Stimulated activated CD4-positive, alpha-beta T cell treated with anti-CD3 and anti-CD28 coated beads, TNF-alpha, amount 100 ng/mL, for 1 hour (primary cell): Measurements from ENCODE around the gene ZMYND8.
"Not testable (repeated sequence)": the region's sequence is repeated elsewhere in the genome, so short reads cannot be mapped to it uniquely, and the experiment has no call there.

ENCODE experiments used
- DNase-seq, 3 donors: peaks; one replicate each; pipeline ENCODE4 v3.0.0-alpha.2; 2020; ENCODE audit warnings: low read depth in 3 of 3, low spot score in 1 of 3

The ZMYND8 gene

DNA sequence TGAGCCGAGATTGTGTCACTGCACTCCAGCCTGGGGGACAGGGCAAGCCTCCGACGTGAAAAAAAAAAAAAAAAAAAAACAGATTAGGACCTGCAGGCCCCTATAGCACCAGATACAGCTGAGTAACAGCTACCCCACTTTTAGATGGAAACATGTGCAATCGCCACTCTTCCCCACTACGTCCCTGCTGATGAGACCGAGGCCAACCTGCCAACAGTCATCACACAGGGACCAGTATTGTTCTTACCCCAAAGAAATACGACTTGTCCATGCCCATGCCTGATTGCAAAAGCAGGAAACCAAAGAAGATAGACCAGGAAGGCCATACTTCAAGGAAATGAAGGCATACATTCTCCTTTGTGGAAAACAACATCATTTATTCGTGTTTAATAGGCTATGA is 45.8 kb downstream of the ZMYND8 start:
- no peak for DNase-seq

DNA sequence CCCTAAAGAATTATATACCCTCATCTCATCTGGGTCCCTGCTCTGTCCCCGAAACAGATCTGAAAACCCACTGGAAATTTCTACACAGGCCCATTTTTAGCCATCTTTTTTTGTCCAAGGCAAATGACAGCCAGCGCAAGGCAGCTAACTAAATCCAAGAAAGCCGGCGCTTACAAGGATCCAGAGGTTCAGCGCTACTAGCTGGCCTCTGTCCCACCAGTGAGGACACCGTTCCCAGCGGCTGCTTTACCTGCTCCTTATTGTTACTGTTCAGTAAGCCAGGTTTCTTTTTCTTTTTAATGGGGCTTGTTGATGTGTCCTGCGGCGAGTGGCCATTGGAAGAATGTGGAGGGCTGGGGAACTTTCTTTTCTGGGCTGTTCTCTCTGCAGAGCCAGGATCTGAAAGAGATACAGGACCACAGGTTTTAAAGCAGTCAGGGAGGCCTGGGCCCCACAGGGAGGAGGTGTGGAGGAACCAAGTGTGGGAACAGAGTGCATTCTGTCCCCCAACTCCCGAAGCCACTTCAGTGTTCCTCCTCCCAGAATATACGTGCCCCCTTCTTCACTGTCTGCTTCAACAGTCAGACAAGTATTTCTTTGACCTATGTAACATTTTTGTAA is 46.6 kb downstream of the ZMYND8 start:
- DNase-seq, result no peak

DNA sequence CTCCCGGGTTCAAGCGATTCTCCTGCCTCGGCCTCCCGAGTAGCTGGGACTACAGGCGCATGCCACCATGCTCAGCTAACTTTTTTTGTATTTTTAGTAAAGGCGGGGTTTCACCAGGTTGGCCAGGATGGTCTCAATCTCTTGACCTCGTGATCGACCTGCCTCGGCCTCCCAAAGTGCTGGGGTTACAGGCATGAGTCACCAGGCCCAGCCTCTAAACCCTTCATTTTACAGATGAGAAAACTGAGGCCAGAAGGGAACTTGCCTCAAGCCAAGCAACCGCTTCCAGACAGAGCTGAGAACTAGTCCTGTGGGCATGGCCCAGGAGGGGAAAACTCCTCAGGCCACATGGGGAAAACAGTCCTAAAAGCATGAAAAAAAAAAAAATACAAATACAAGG is 47.1 kb downstream of the ZMYND8 start:
- no peak for DNase-seq

DNA sequence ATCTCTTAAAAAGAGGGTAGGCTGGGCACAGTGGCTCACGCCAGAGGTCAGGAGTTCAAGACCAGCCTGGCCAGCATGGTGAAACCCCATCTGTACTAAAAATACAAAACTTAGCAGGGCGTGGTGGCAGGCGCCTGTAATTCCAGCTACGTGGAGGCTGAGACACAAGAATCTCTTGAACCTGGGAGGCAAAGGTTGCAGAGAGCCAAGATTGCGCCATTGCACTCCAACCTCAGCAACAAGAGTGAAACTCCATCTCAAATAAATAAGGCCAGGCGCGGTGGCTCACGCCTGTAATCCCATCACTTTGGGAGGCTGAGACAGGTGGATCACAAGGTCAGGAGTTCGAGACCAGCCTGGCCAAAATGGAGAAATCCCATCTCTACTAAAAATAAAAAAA is 48.9 kb downstream of the ZMYND8 start:
- DNase-seq, result not testable (repeated sequence)

DNA sequence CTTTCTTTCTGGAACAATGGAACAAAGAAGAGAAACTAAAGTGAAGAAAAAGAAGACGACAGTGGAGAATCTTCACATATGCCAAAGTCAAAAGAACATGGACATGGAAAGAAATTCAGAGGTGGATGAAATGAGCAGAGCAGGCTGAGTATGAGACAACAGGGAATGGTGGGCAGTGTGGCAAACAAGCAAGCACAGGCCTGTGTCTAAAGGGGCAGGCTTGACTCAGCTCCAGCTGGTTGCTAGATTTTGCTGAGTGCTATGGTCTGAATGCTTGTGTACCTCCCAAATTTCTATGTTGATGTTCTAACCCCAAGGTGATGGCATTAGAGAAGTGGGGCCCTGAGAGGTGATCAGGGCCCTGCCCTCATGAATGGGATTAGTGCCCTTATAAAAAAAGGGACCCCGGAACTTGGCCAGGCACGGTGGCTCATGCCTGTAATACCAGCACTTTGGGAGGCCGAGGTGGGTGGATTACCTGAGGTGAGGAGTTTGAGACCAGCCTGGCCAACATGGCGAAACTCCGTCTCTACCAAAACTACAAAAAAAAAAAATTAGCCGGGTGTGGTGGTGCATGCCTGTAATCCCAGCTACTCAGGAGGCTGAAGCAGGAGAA is 49.6 kb downstream of the ZMYND8 start:
- no peak for DNase-seq

DNA sequence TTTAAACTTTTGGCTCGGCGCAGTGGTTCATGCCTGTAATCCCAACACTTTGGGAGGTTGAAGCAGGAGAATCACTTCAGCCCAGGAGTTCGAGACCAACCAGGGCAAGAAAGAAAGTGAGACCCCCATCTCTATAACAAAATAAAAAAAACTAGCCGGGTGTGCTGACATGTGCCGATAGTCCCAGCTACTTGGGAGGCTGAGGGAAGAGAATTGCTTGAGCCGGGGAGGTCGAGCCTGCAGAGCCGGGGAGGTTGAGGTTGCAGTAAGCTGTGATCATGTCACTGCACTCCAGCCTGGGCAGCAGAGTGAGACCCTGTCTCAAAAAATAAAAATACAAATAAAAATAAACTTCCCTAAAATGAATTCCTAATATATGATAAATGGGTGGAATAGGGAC is 50.4 kb downstream of the ZMYND8 start:
- no peak for DNase-seq

DNA sequence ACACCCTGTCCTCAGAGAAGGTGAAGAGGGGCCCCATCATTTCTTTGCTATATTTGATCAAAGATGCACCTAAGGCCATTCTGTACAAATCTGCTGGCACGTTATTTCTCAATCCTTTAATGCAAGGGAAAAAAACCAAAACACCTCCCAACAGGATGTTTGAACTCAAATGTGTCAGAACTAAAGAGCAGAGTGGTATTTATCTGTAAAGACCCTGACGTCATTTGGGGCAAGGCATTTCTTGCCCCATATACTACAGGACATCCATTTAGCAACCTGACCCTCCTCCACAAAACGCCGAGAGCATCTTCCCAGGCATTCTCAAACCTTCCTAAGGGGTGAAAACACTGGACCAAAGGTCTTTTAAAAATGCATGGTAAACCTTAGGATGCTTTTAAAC is 50.8 kb downstream of the ZMYND8 start:
- no peak for DNase-seq

DNA sequence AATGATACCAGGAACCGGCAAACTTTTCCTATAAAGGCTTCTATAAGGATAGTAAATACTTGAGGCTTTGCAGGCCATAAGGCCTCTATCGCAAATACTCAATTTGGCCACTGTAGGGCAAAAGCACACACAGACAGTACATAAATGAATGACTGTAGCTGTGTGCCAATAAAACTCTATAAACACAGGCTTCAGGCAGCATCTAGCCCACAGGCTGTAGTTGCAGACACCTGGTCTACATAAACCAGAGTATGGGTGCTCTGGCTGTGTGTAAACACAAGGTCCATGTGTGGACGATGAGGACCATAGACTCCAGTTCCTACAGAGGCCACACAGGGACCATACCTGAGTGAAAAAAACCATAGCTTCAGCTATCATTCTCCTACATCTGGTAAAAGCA is 52.2 kb downstream of the ZMYND8 start:
- DNase-seq, result no peak

DNA sequence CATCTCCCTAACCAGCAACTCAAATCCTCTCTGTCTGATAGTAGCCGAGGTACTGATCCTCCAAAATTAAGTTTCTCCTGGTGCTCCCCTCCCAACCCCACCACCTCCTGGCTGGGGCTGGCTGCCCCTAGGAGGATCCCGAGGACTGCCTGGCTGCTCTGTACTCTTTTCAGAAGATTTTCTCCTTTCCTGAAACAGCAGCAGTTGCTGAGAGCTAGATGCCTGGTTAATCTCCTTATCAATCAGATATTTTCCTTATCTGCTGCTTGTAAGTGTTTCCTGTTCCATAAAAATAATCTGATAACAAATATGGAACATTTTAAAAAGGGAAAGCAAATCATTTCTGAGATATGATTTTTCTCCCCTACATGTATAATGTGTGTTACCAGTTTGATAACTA is 52.8 kb downstream of the ZMYND8 start:
- DNase-seq, result no peak

DNA sequence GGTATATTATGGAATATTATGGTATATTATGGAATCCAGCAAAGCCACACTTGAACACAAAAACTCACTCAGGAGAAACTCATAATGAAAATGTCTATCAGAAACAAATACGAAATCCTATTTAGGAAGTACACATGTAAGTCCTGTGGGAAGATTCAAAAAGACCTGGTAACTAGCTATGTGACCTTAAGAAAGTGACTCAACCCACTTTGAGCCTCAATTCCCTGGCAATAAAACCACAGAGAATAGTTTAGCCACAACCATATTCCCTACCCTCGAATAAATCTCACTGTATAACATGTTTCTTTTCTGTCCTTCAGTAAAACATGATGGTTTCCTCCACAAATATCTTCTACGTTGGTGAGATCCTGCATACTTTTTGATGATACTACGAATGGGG is 56.4 kb downstream of the ZMYND8 start:
- no peak for DNase-seq

DNA sequence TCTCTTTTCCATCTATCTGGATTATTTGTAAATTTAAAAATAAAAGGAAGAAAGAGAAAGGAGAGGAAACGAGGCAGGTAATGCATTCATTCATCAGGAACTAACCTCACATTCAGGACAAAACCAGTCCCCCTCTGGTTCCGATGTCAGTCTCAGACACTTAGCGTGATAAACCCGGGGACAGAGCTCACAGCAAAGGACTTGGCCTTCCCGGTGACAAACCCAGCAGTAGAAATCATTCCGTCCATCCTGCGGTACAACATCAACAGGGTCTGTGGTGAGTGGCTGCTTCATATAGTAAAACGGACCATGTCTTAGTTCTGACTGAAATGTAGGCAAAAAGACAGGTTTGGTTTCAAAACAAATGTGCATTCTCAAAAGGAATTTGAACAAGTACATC is 57.9 kb downstream of the ZMYND8 start:
- no peak for DNase-seq

DNA sequence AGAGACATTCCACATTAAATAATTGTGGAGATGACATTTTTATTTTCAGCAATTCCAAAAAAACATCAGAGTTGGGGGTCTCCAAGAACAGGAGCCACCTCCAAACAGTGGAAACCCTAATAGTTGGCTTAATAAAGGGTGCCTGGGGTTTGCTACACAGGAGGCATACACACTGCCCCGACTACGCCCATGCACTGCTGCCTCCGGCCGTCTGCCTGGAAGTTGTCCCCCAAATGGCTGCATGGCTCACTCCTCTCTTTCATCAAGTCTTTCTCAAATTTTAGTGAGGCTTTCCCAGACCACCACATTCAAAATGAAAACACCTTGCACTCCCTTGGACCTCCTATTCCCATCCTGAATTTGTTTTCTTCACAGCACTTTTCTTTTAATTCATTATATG is 58.8 kb downstream of the ZMYND8 start:
- DNase-seq, result no peak

DNA sequence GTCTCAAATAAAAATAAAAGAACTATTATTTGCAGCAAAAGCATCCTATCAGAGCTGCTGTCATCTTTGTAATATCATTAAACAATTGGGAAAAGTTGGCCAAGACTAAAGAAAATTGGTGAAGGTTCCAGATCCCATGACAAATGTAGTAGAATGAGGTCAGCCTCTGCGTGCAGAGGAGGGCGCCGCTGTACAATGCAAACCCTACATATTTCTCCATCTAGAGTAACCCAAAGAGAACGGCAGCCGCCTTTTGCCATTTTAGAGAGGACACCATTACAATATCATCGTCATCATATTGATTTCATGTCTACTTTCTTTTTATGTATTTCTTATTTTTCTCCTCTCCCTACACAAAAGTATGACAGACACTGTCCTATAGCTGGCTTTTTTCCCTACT is 59.5 kb downstream of the ZMYND8 start:
- DNase-seq, result no peak

DNA sequence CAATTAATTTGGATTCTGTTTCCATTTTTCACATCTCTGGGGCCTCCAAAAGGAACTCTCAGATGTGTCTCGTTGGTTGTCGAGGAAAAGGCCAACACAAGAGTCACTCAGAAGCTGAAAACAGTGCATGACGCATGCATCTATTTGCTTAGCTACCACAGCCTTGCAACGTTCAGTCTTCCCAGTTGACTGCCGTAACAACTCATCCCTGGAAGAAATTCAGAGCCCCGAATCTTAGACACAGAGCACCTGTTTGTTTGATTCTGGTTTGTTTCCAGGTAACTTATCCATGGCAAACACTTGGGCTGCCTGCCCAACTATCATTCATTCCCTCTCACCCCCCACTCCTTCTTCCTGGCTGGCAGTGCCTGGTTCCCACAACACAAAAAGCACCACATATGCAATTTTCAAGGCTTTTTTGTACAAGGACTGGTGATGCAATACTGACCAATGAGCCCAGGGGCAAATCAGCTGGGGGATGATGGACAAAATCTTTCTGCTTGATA is 60.5 kb downstream of the ZMYND8 start:
- DNase-seq, result no peak

DNA sequence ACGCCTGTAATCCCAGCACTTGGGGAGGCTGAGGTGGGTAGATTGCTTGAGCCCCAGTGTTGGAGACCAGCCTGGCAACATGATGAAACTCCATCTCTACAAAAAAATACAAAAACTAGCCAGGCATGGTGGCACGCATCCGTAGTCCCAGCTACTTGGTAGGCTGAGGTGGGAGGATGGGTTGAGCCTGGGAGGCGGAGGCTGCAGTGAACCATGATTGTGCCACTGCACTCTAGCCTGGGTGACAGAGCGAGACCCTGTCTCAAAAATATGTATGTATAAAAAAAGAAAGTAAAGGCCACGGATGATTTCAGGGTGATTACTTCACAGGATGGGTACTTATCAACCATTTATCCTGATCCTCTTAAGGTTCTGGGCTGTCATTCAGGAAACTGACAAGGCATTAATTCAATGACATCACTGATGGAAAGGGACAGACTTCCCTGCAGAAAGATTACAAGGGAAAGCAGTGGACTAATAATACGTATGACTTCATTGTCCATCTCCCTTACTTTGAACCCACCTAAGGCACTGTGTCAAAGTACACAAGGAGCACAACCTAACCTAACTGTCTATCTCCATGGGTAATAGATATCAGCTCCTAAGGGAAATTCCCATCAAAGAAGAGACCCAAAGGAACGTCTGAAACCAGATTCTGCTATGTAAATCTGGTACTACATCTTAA is 61.2 kb downstream of the ZMYND8 start:
- DNase-seq, result no peak

DNA sequence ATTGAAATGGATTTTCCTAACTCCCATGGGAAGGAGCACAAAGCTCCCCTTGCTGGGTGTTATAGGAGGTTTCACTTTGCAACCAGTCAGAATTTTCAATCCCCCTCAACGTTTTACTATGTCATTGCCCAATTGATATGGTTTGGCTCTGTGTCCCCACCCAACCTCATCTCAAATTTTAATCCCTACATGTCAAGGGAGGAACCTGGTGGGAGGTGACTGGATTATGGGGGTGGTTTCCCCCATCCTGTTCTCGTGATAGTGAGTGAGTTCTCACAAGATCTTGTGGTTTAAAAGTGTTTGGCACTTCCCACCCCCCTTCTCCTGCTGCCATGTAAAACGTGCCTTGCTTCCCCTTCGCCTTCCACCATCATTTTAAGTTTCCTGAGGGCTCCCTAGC is 62.9 kb downstream of the ZMYND8 start:
- DNase-seq, result no peak

DNA sequence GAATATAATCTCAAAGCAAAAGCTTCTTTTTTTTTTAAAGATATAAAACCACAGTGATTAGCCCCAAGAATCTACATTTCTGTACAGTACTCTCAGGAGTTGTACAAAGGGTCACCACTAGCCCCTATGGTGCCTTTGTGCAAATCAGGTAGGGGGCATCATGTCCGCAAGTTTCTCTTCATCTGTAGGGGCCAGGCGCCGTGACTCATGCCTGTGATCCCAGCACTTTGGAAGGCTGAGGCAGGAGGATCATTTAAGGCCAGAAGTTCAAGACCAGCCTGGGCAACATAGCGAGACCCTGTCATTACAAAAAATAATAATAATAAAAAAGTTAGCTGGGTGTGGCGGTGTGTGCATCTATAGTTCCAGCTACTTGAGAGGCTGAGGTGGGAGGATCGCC is 63.9 kb downstream of the ZMYND8 start:
- DNase-seq, result no peak

DNA sequence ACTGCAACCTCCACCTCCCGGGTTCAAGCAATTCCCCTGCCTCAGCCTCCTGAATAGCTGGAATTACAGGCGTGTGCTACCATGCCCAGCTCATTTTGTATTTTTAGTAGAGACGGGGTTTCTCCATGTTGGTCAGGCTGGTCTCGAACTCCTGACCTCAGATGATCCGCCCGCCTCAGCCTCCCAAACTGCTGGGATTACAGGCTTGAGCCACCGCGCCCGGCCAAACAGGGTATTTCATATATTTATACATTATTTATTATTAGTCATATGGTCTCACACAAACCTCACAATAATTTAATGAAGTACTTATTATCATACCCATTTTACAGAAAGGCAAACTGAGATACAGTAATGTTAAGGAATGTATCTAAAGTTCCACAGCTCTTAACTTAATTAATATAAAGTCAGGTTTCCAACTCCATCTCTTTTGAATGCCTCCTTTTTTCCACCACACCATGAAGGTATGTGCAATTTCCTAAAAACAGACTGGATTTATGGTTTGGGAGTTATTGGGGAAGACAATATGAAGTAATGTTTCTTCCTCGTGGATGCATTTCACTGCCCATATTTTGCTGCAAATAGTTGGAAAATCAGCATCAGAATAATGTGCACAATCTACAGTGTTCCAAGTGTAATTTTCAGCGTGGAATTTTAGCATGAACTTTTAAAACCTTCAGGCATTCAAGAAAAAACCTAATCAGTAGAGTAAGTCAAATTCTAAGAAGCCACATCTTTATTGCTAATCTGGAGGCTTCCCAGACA is 65.7 kb downstream of the ZMYND8 start:
- DNase-seq, result no peak

DNA sequence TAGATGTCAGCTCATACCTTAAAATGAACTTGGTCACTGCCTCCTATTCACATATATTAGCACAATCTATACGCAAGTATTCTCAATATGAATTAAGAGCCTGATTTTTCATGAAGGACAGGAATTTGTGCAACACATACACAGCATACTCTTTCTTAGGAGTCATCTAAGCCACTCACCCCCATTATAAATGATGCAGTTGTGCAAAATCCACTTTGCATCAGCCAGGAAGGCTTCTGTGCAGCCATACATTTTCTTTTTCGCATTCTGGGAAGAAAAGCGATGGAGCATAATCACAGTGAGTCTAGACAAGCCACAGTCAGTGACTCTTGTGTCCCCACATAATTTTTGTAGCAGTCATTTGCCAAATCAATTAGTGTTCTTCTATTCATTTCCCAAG is 66.5 kb downstream of the ZMYND8 start:
- DNase-seq, result no peak

DNA sequence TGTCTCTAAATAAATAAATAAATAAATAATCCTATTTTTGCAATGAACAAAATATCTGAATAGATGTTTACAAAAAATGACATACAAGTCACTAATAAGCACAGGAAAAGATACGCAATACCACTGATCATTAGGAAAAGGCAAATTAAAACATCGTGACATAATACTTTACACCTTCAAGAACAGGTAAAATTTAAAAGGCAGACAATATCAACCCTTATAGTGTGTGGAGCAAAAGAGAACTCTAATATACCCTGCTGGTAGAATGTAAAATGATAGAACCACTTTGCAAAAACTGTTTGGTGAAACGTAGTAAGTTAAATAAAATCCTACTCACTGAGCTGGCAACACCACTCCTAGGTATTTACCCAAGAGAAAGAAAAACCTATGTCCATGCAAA is 67.4 kb downstream of the ZMYND8 start:
- DNase-seq, result no peak

DNA sequence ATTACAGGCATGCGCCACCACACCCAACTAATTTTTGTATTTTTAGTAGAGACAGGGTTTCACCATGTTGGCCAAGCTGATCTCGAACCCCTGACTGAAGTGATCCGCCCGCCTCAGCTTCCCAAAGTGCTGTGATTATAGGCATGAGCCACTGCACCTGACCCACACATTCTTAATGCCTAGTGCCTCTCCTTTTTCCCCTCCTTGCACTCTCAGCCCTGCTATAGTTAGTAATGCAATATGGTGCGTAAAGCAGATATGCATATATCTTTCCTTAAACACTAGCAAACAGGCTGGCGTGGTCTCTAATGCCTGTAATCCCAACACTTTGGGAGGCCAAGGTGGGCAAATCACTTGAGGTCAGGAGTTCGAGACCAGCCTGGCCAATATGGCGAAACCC is 68.0 kb downstream of the ZMYND8 start:
- DNase-seq, result not testable (repeated sequence)

DNA sequence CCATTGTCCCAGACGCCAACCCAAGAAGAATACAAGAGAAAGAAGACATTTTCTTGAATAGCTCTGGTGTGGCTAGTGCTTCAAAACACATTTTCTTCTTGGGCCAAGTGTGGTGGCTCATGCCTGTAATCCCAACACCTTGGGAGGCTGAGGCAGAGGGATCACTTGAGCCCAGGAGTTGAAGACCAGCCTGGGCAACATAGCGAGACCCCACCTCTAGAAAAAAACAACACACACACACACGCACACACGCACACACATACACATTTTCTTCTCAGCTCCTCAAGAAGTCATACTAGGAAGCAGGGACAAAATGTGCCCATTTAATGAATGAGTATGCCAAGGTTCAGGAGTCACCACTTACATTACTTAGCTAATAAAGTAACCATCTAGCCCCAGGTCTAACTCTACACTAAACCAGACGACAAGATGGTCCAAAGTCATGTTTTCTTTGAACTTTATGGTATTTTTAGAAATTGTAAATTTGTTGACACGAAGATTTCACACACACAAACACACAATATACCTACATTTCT is 68.8 kb downstream of the ZMYND8 start:
- no peak for DNase-seq
